ENCODE results near the gene DTX1. TPM values are rescaled to one million over a fixed set of nuclear protein-coding genes. Genes with fewer than 3 reads are reported as not detected.

Gene DTX1
- total RNA-seq, 3 donors from 2014 or later (not counting 1 experiment from before 2014, with no cell fraction given), result 1.7 to 4.2 (median 4.0) TPM

DNA sequence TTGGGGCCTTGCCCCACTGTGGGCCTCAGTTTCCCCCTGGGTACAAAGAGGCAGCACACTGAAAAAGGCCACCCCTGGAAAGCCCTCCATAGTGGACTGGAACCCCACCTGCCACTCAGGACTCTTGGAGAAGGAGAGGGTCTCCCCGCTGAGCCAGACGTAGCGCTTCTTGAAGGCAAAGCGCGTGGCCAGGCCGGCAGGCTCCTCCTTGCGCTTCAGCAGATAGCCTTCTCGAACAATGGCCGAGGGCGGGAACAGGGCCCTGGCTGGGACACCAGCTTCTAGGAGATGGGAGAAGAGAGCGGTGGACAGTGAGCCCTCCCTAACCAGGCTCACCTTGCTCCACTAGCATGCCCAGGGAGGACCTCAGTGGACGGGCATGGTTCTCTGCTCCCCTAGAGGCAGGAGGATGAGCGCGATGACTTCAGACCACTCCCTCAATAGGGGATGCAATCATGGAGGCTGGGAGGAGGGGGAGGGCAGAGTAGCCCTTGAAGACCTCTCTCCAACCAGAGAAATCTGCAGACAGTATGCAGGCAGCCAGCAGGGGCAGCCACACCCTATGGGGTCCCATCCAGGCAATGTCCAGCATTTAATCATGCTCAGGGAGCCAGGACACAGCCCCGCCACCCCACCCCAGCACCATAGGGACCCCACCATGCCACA is 49.2 kb downstream of the DTX1 start:
- ATAC-seq (no peak), DNase-seq (no peak)
- peaks cover 4 to 8% of the 10 kb centered on the region in 2 donors for H3K27me3 Mint-ChIP-seq (ENCODE audit: low read depth in 2 of 2)
- intact Hi-C loops (cut with micrococcal nuclease), result no loop called here
- no peaks in the 10 kb centered on the region for H3K9me3 Mint-ChIP-seq
- TF ChIP-seq, protein P1, sequence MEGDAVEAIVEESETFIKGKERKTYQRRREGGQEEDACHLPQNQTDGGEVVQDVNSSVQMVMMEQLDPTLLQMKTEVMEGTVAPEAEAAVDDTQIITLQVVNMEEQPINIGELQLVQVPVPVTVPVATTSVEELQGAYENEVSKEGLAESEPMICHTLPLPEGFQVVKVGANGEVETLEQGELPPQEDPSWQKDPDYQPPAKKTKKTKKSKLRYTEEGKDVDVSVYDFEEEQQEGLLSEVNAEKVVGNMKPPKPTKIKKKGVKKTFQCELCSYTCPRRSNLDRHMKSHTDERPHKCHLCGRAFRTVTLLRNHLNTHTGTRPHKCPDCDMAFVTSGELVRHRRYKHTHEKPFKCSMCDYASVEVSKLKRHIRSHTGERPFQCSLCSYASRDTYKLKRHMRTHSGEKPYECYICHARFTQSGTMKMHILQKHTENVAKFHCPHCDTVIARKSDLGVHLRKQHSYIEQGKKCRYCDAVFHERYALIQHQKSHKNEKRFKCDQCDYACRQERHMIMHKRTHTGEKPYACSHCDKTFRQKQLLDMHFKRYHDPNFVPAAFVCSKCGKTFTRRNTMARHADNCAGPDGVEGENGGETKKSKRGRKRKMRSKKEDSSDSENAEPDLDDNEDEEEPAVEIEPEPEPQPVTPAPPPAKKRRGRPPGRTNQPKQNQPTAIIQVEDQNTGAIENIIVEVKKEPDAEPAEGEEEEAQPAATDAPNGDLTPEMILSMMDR (IDR thresholded peaks at IDR 0.05), result no peak
- Histone ChIP-seq H3K4me3 (ENCODE audit: low read length) (no peak overlapping the region), H3K36me3 (ENCODE audit: control insufficient read depth, insufficient read depth, low read length) (no peaks in the 10 kb centered on the region), H3K27me3 (ENCODE audit: control insufficient read depth, insufficient read depth, low read length) (no peaks in the 10 kb centered on the region), H3K27ac (ENCODE audit: low read length) (no peak overlapping the region), H3K9me3 (ENCODE audit: control insufficient read depth, insufficient read depth, low read length) (no peaks in the 10 kb centered on the region), H3K4me1 (ENCODE audit: control insufficient read depth, insufficient read depth, low read length) (peaks cover 33% of the 10 kb centered on the region)
- no peak overlapping the region for H3K27ac Mint-ChIP-seq
- no peaks in the 10 kb centered on the region for H3K36me3 Mint-ChIP-seq
- H3K4me3 Mint-ChIP-seq, result no peak overlapping the region
- 95% methylated on average over 12 of the region's 15 CpGs for WGBS (ENCODE audit: insufficient coverage)
- peaks cover 0 to 10% of the 10 kb centered on the region in 2 donors for H3K4me1 Mint-ChIP-seq

DNA sequence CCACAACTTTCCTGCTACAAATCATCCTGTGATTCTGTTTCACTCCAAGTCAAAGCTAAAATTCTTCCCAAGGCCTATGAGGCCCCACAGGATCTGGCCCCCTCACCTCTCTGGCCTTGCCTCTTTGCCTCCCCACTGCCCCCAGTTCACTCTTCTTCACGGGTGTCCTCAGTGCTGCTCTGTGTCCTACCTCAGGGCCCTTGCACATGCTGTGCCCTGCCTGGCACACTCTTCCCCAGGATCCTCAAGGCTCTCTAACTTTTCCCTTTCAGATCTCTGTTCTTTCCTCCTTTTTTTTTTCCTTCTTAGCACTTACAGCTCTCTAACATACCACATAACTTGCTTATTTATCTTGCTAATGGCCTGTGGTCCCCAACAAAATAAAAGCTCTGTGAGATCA is 49.8 kb downstream of the DTX1 start:
- Mint-ChIP-seq H3K9me3 (no peaks in the 10 kb centered on the region), H3K36me3 (no peaks in the 10 kb centered on the region), H3K4me1 (peaks cover 0 to 10% of the 10 kb centered on the region in 2 donors), H3K27me3 (ENCODE audit: low read depth in 2 of 2) (peaks cover 4 to 14% of the 10 kb centered on the region in 2 donors), H3K27ac (no peak overlapping the region), H3K4me3 (no peak overlapping the region)
- DNase-seq (no peak), ATAC-seq (no peak)
- no peaks in the 10 kb centered on the region for H3K9me3 ChIP-seq (ENCODE audit: control insufficient read depth, insufficient read depth, low read length)
- peaks cover 34% of the 10 kb centered on the region for H3K4me1 ChIP-seq (ENCODE audit: control insufficient read depth, insufficient read depth, low read length)
- H3K27ac ChIP-seq (ENCODE audit: low read length), result no peak overlapping the region
- TF ChIP-seq, protein P1 (IDR thresholded peaks at IDR 0.05), result no peak
- intact Hi-C loops (cut with micrococcal nuclease), result no loop called here
- H3K27me3 ChIP-seq (ENCODE audit: control insufficient read depth, insufficient read depth, low read length), result no peaks in the 10 kb centered on the region
- no peaks in the 10 kb centered on the region for H3K36me3 ChIP-seq (ENCODE audit: control insufficient read depth, insufficient read depth, low read length)
- 93% methylated on average over 1 of the region's 1 CpG for WGBS (ENCODE audit: insufficient coverage)
- H3K4me3 ChIP-seq (ENCODE audit: low read length), result no peak overlapping the region

DNA sequence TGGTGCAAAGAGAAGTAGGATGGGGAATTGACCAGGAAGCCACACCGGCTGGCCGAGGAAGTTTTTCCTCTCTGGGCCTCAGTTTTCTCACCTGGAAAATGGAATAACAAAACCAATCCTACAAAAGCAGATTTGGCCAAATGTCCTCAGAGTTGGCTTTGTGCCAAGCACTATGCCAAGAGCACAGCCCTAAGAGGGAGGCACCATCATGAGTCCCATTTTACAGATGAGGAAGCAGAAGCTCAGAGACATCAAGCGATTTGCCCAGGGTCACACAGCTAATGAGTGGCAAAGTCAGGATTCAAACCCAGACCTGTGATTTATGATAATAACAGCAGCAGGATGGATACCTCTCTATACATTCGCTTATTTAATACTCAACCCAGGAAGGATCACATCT is 51.8 kb downstream of the DTX1 start:
- Histone ChIP-seq H3K9me3 (ENCODE audit: control insufficient read depth, insufficient read depth, low read length) (no peaks in the 10 kb centered on the region), H3K27ac (ENCODE audit: low read length) (no peak overlapping the region), H3K27me3 (ENCODE audit: control insufficient read depth, insufficient read depth, low read length) (no peaks in the 10 kb centered on the region), H3K4me3 (ENCODE audit: low read length) (no peak overlapping the region), H3K36me3 (ENCODE audit: control insufficient read depth, insufficient read depth, low read length) (no peaks in the 10 kb centered on the region), H3K4me1 (ENCODE audit: control insufficient read depth, insufficient read depth, low read length) (peaks cover 34% of the 10 kb centered on the region)
- Mint-ChIP-seq H3K36me3 (no peaks in the 10 kb centered on the region), H3K4me3 (no peak overlapping the region), H3K4me1 (peaks cover 0 to 10% of the 10 kb centered on the region in 2 donors), H3K27ac (no peak overlapping the region), H3K9me3 (no peaks in the 10 kb centered on the region), H3K27me3 (ENCODE audit: low read depth in 2 of 2) (peaks cover 10 to 22% of the 10 kb centered on the region in 2 donors)
- intact Hi-C loops (cut with micrococcal nuclease), result no loop called here
- ATAC-seq (no peak), DNase-seq (no peak)
- 94% methylated on average over 4 of the region's 4 CpGs for WGBS (ENCODE audit: insufficient coverage)
- TF ChIP-seq, protein P1 (IDR thresholded peaks at IDR 0.05), result no peak

DNA sequence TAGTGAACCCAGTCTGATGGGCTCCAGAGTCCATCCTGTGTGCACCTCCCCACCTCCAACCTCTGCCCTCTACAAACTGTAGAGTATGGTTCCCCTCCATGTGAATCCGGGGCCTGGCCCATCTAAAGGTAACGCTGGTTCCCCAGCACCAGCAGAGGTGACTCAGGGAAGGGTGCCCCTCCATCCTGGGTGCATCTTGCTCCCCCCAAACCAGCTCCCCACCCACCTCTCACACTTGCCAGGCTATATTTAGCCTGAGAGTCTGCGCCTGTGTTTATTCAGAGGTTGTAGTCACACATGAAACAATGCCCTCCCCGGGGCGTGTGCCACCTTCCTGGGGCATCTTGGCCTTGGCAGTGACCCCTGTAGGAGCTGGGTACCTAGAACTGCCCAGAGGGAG is 52.8 kb downstream of the DTX1 start:
- ATAC-seq, result peak in 1 of 3 donors; percentile 11
- Histone ChIP-seq H3K36me3 (ENCODE audit: control insufficient read depth, insufficient read depth, low read length) (no peaks in the 10 kb centered on the region), H3K4me3 (ENCODE audit: low read length) (no peak overlapping the region), H3K4me1 (ENCODE audit: control insufficient read depth, insufficient read depth, low read length) (peaks cover 23% of the 10 kb centered on the region), H3K27me3 (ENCODE audit: control insufficient read depth, insufficient read depth, low read length) (no peaks in the 10 kb centered on the region), H3K9me3 (ENCODE audit: control insufficient read depth, insufficient read depth, low read length) (no peaks in the 10 kb centered on the region), H3K27ac (ENCODE audit: low read length) (peak overlapping the region; percentile 16)
- H3K4me1 Mint-ChIP-seq, result peaks cover 0 to 5% of the 10 kb centered on the region in 2 donors
- no peaks in the 10 kb centered on the region for H3K36me3 Mint-ChIP-seq
- peaks cover 10 to 22% of the 10 kb centered on the region in 2 donors for H3K27me3 Mint-ChIP-seq (ENCODE audit: low read depth in 2 of 2)
- intact Hi-C loops (cut with micrococcal nuclease), result no loop called here
- no peaks in the 10 kb centered on the region for H3K9me3 Mint-ChIP-seq
- WGBS (ENCODE audit: insufficient coverage), result 74% methylated on average over 5 of the region's 5 CpGs
- DNase-seq, result no peak
- H3K27ac Mint-ChIP-seq, result no peak overlapping the region
- no peak overlapping the region for H3K4me3 Mint-ChIP-seq
- TF ChIP-seq, protein P1 (IDR thresholded peaks at IDR 0.05), result no peak

Measured in natural killer cell (primary cell).